Endothelial cell of umbilical vein (primary cell): ENCODE results near the gene LRRC8A. TPM values are rescaled to one million over a fixed set of nuclear protein-coding genes. Genes with fewer than 3 reads are reported as not detected.
A peak's percentile ranks its signal among the peaks of the same experiment; 100 is the strongest.

Source experiments
- BruUV-seq: library from RNA; stranded (reverse); fragments of 400-500 nt; replicated peaks from 2 replicates; lab custom pipeline; 2021; lab: Mats Ljungman, UMichigan
- CTCF ChIA-PET: fragments of 300-600, 350-600 bp; sonication (Branson Sonifier 250); formaldehyde crosslinking; loops from one replicate; lab custom pipeline; 2021; ENCODE audit warnings: antibody characterized with exemption, inconsistent platforms; lab: Charles Lee
- POLR2A ChIA-PET: fragments of 300-600, 350-600 bp; sonication (Branson Sonifier 250); formaldehyde crosslinking; loops from one replicate; lab custom pipeline; 2021; ENCODE audit warnings: antibody characterized with exemption, inconsistent platforms; lab: Charles Lee
- DNase-seq: peaks from one replicate; pipeline ENCODE4 v3.0.0-alpha.2; 2011; ENCODE audit warnings: low read depth, low spot score
- FAIRE-seq: peaks from 2 replicates; lab custom pipeline; 2011; peaks lifted over from hg19 to GRCh38; lab: Jason Lieb, UNC
- H2AFZ ChIP-seq: 2 replicates; pipeline ENCODE4 v1.6.0; 2012; ENCODE audit warnings: low read depth, low read length, control low read depth, inconsistent platforms
- H3K27ac ChIP-seq: 2 replicates; pipeline ENCODE4 v1.5.1; 2011; ENCODE audit warnings: low read depth, mild to moderate bottlenecking, control low read depth, low read length, moderate library complexity; ENCODE audit not compliant: insufficient read depth
- H3K27me3 ChIP-seq, 2 experiments: 2 replicates each; pipeline versions ENCODE4 v1.6.0 to v1.6.1; 2011; ENCODE audit warnings: low read length in 2 of 2, mixed read lengths in 1 of 2; ENCODE audit not compliant: control insufficient read depth in 2 of 2, insufficient read depth in 2 of 2
- H3K36me3 ChIP-seq, 2 experiments: 2 replicates in 1 of 2; 3 replicates in 1 of 2; pipeline ENCODE4 v1.5.1; 2011; ENCODE audit warnings: low read length in 2 of 2, mild to moderate bottlenecking in 1 of 2, moderate library complexity in 1 of 2; ENCODE audit not compliant: control insufficient read depth in 2 of 2, insufficient read depth in 2 of 2; ENCODE audit errors: extremely low read depth in 1 of 2
- H3K4me1 ChIP-seq: 3 replicates; pipeline ENCODE4 v1.5.1; 2011; ENCODE audit warnings: mild to moderate bottlenecking, low read length; ENCODE audit not compliant: control insufficient read depth, insufficient read depth; ENCODE audit errors: extremely low read depth
- H3K4me2 ChIP-seq: 2 replicates; pipeline ENCODE4 v1.6.1; 2011; ENCODE audit warnings: low read length, control low read depth, mixed read lengths; ENCODE audit not compliant: insufficient read depth
- H3K4me3 ChIP-seq, 3 experiments: fragments of 200-600 bp in 1 of 3; sonication (generic), shearing (Covaris generic) in 1 of 3; replicated peaks in 1 of 3; 2 replicates each; pipeline ENCODE4 v1.5.1; 2011 to 2016; ENCODE audit warnings: control low read depth in 3 of 3, low read length in 3 of 3, mild to moderate bottlenecking in 2 of 3, inconsistent platforms in 1 of 3, low read depth in 1 of 3, moderate library complexity in 1 of 3; ENCODE audit not compliant: insufficient read depth in 1 of 3
- H3K79me2 ChIP-seq: 2 replicates; pipeline ENCODE4 v1.6.0; 2012; ENCODE audit warnings: low read length, inconsistent platforms; ENCODE audit not compliant: control insufficient read depth, insufficient read depth
- H3K9ac ChIP-seq: replicated peaks from 2 replicates; pipeline ENCODE3; 2011; ENCODE audit warnings: low read length, control low read depth; ENCODE audit not compliant: insufficient read depth; ENCODE audit errors: extremely low read depth
- H3K9me1 ChIP-seq: replicated peaks from 3 replicates; pipeline ENCODE4 v1.6.0; 2011; ENCODE audit warnings: mild to moderate bottlenecking, low read length; ENCODE audit not compliant: control insufficient read depth, insufficient read depth; ENCODE audit errors: extremely low read depth
- H3K9me3 ChIP-seq: replicated peaks from 2 replicates; pipeline ENCODE4 v1.5.1; 2012; ENCODE audit warnings: low read length, inconsistent platforms; ENCODE audit not compliant: control insufficient read depth, insufficient read depth
- H4K20me1 ChIP-seq: replicated peaks from 2 replicates; pipeline ENCODE3; 2011; ENCODE audit warnings: mild to moderate bottlenecking, low read length; ENCODE audit not compliant: control insufficient read depth, insufficient read depth; ENCODE audit errors: extremely low read depth
- EZH2 ChIP-seq: IDR thresholded peaks from 2 replicates; pipeline ENCODE4 v1.6.1; 2012; ENCODE audit warnings: borderline replicate concordance, low read depth, mild to moderate bottlenecking, moderate library complexity, low read length, inconsistent platforms; ENCODE audit not compliant: severe bottlenecking
- FOS ChIP-seq: IDR thresholded peaks from 2 replicates; pipeline ENCODE4 v1.6.1; 2011; ENCODE audit warnings: mild to moderate bottlenecking, low read length, moderate library complexity, borderline replicate concordance; ENCODE audit not compliant: insufficient read depth
- GATA2 ChIP-seq: IDR thresholded peaks from 2 replicates; pipeline ENCODE4 v1.7.0; 2011; ENCODE audit warnings: low read depth, mild to moderate bottlenecking, moderate library complexity, mixed read lengths, low read length; ENCODE audit not compliant: insufficient read length, insufficient read depth
- JUN ChIP-seq: IDR thresholded peaks from 2 replicates; pipeline ENCODE4 v1.6.1; 2011; ENCODE audit warnings: borderline replicate concordance, low read depth; ENCODE audit not compliant: insufficient read length, insufficient read depth
- MYC ChIP-seq: IDR thresholded peaks from one replicate; pipeline ENCODE4 v1.6.1; 2011; ENCODE audit warnings: mild to moderate bottlenecking, low read depth, low read length
- POLR2A ChIP-seq: IDR thresholded peaks from 2 replicates; pipeline ENCODE4 v1.6.1; 2012; ENCODE audit warnings: low read depth, mild to moderate bottlenecking, control low read depth, low read length
- POLR2AphosphoS5 ChIP-seq: IDR thresholded peaks from 2 replicates; pipeline ENCODE4 v1.6.1; 2012; ENCODE audit warnings: low read depth, mild to moderate bottlenecking, control low read depth, low read length, moderate library complexity; ENCODE audit not compliant: insufficient read depth
- dilution Hi-C: fragments of 300-500 bp; cut with MboI; formaldehyde crosslinking; loops from one replicate; pipeline ENCODE4 v1.15.0; 2019; ENCODE audit warnings: low sequenced_read_pairs; ENCODE audit not compliant: extremely low pct_ligation_motif_present
- intact Hi-C: fragments of 100-400 bp; cut with micrococcal nuclease; formaldehyde crosslinking; loops from one replicate; pipeline ENCODE4 v1.10.0; 2022
- polyA plus RNA-seq, 4 experiments: library from polyadenylated mRNA; depleted of rRNA in 3 of 4; stranded (reverse) in 3 of 4; unstranded in 1 of 4; fragments of >200 nt; gene quantifications; 2 replicates each; pipeline versions ENCODE4 v1.2.1 to v1.2.3, GENCODE V29; 2011 to 2012; ENCODE audit warnings: missing spikeins in 1 of 4
- total RNA-seq: library from RNA; stranded (reverse); gene quantifications from 2 replicates; pipeline ENCODE4 v1.2.3, GENCODE V29; 2021
- TF ChIP-seq, protein P1 (sequence below), 2 donors: IDR thresholded peaks; 1 replicate in 1 of 2; 2 replicates in 1 of 2; pipeline ENCODE4 v1.5.1; 2011; ENCODE audit warnings: low read length in 2 of 2, mild to moderate bottlenecking in 2 of 2, moderate library complexity in 2 of 2, control low read depth in 1 of 2, inconsistent platforms in 1 of 2, low read depth in 1 of 2; ENCODE audit not compliant: insufficient read depth in 1 of 2; ENCODE audit errors: extremely low read depth in 1 of 2
- TF ChIP-seq, protein P2 (sequence below): IDR thresholded peaks from 2 replicates; pipeline ENCODE4 v1.6.1; 2011; ENCODE audit not compliant: insufficient read depth, insufficient read length

LRRC8A gene
- total and polyA plus RNA-seq, 2 donors (not counting 3 experiments of a cell fraction or from before 2014, with no cell fraction given), result 99.6 to 129 TPM

DNA sequence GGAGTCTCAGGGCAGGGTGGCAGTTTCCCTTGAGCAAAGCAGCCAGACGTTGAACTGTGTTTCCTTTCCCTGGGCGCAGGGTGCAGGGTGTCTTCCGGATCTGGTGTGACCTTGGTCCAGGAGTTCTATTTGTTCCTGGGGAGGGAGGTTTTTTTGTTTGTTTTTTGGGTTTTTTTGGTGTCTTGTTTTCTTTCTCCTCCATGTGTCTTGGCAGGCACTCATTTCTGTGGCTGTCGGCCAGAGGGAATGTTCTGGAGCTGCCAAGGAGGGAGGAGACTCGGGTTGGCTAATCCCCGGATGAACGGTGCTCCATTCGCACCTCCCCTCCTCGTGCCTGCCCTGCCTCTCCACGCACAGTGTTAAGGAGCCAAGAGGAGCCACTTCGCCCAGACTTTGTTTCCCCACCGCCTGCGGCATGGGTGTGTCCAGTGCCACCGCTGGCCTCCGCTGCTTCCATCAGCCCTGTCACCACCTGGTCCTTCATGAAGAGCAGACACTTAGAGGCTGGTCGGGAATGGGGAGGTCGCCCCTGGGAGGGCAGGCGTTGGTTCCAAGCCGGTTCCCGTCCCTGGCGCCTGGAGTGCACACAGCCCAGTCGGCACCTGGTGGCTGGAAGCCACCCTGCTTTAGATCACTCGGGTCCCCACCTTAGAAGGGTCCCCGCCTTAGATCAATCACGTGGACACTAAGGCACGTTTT is 35.4 kb downstream of the LRRC8A start:
- BruUV-seq, result TSS peak; percentile 53
- CTCF ChIA-PET, result interaction anchor here (0.7 to 1.8 kb wide), 3 partner anchors 10 to 55 kb away, joined by 4 to 5 read pairs (median 4); no protein-coding TSS in a partner anchor
- Histone ChIP-seq H3K36me3 (peaks cover 15 to 23% of the 10 kb centered on the region in 2 experiments), H3K27me3 (no peaks in the 10 kb centered on the region), H3K9me3 (no peaks in the 10 kb centered on the region), H3K9me1 (no peaks in the 10 kb centered on the region), H3K4me1 (peaks cover 65% of the 10 kb centered on the region), H2AFZ (no peak overlapping the region), H4K20me1 (no peaks in the 10 kb centered on the region), H3K4me3 (no peak overlapping the region), H3K4me2 (no peak overlapping the region), H3K79me2 (peaks cover 36% of the 10 kb centered on the region), H3K27ac (peak overlapping the region; percentile 30), H3K9ac (no peak overlapping the region)
- dilution Hi-C loops, result no loop called here
- intact Hi-C loops, result no loop called here
- FAIRE-seq (peak; percentile 94), DNase-seq (peak; percentile 86)
- no peak for TF ChIP-seq POLR2A
- TF ChIP-seq, protein P1, sequence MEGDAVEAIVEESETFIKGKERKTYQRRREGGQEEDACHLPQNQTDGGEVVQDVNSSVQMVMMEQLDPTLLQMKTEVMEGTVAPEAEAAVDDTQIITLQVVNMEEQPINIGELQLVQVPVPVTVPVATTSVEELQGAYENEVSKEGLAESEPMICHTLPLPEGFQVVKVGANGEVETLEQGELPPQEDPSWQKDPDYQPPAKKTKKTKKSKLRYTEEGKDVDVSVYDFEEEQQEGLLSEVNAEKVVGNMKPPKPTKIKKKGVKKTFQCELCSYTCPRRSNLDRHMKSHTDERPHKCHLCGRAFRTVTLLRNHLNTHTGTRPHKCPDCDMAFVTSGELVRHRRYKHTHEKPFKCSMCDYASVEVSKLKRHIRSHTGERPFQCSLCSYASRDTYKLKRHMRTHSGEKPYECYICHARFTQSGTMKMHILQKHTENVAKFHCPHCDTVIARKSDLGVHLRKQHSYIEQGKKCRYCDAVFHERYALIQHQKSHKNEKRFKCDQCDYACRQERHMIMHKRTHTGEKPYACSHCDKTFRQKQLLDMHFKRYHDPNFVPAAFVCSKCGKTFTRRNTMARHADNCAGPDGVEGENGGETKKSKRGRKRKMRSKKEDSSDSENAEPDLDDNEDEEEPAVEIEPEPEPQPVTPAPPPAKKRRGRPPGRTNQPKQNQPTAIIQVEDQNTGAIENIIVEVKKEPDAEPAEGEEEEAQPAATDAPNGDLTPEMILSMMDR (IDR thresholded peaks at IDR 0.05; ENCODE audit: extremely low read depth in 1 of 2, insufficient read depth in 1 of 2, low read depth in 1 of 2, low read length in 2 of 2), result no peak
- peak; percentile 89 for TF ChIP-seq POLR2AphosphoS5
- TF ChIP-seq JUN, result no peak
- POLR2A ChIA-PET, result no interaction called here

DNA sequence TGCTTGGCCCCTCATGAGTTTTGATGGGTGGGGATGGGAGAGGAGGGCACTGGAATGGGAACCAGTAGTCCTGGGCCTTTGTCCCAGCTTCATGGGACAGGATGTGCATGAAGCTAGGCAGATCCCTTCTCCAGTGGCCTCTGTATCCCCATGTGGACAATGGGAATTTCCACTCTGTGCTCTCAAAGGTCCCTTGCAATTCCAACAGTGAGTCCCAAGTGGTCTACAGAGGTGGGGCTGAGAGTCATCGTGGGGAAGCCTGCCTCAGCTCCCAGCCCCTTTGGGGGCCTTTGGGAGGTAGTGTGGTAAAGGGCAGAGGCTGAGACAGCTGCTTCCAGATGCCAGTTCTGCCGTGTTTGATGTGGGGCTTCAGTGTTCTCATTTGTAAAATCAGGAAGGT is 37.0 kb downstream of the LRRC8A start:
- H3K9ac ChIP-seq, result no peak overlapping the region
- H3K79me2 ChIP-seq, result peaks cover 21% of the 10 kb centered on the region
- no peak for TF ChIP-seq GATA2
- no peak for TF ChIP-seq FOS
- TF ChIP-seq, protein P2, sequence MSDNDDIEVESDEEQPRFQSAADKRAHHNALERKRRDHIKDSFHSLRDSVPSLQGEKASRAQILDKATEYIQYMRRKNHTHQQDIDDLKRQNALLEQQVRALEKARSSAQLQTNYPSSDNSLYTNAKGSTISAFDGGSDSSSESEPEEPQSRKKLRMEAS, result no peak
- TF ChIP-seq EZH2, result no peak
- no peak for TF ChIP-seq POLR2A
- no peak for TF ChIP-seq POLR2AphosphoS5
- no peak for TF ChIP-seq MYC
- TF ChIP-seq, protein P1 (IDR thresholded peaks at IDR 0.05; ENCODE audit: extremely low read depth in 1 of 2, insufficient read depth in 1 of 2, low read depth in 1 of 2, low read length in 2 of 2), result no peak
- TF ChIP-seq JUN, result no peak
- ChIA-PET POLR2A (no interaction called here), CTCF (interaction anchor here (0.7 to 2.8 kb wide), 3 partner anchors 8 to 184 kb away, joined by 3 to 7 read pairs (median 3); no protein-coding TSS in a partner anchor)
- no peaks in the 10 kb centered on the region for H3K9me1 ChIP-seq
- H3K27me3 ChIP-seq, result no peaks in the 10 kb centered on the region
- H3K27ac ChIP-seq, result no peak overlapping the region
- peaks cover 15 to 23% of the 10 kb centered on the region in 2 experiments for H3K36me3 ChIP-seq
- no peaks in the 10 kb centered on the region for H3K9me3 ChIP-seq
- H4K20me1 ChIP-seq, result no peaks in the 10 kb centered on the region
- FAIRE-seq (no peak), DNase-seq (no peak)
- H3K4me3 ChIP-seq, result no peak overlapping the region
- peaks cover 50% of the 10 kb centered on the region for H3K4me1 ChIP-seq
- intact Hi-C loops (no loop called here), dilution Hi-C loops (no loop called here)
- no peak overlapping the region for H3K4me2 ChIP-seq
- H2AFZ ChIP-seq, result no peak overlapping the region
- no TSS peak for BruUV-seq
